B cell (primary cell): ENCODE measurements around the gene ACTL8.

Source experiments
- EZH2 ChIP-seq: IDR thresholded peaks from 2 replicates; pipeline ENCODE4 v1.6.1; 2012; ENCODE audit warnings: borderline replicate concordance, low read depth, mild to moderate bottlenecking, moderate library complexity, low read length; ENCODE audit not compliant: insufficient read depth, poor library complexity, severe bottlenecking
- TF ChIP-seq, protein P1 (sequence below): fragments of 200-600 bp; IDR thresholded peaks from one replicate; pipeline ENCODE4 v1.8.0; 2022; ENCODE audit warnings: antibody characterized with exemption, mild to moderate bottlenecking

DNA sequence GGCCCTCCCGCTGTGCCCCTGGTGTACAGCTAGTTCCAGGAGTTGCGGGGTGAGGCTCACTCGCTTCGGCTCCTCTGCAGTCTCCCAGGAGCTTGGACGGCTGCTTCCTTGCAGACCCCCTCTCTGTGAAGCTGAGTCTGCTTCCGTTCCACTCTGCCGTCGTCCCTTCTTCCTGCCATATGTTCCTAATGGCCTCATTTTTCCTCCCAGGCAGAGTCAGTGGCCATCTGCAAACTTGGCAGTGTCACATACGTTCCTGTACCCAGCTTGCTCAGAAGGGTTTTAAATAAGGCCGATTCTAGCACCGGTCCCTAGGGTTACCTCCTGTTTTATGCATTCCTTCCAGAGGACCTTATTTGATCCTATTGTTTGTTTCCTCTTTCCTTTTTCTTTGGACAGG lies 21.3 kb downstream of the ACTL8 start:
- TF ChIP-seq, protein P1, sequence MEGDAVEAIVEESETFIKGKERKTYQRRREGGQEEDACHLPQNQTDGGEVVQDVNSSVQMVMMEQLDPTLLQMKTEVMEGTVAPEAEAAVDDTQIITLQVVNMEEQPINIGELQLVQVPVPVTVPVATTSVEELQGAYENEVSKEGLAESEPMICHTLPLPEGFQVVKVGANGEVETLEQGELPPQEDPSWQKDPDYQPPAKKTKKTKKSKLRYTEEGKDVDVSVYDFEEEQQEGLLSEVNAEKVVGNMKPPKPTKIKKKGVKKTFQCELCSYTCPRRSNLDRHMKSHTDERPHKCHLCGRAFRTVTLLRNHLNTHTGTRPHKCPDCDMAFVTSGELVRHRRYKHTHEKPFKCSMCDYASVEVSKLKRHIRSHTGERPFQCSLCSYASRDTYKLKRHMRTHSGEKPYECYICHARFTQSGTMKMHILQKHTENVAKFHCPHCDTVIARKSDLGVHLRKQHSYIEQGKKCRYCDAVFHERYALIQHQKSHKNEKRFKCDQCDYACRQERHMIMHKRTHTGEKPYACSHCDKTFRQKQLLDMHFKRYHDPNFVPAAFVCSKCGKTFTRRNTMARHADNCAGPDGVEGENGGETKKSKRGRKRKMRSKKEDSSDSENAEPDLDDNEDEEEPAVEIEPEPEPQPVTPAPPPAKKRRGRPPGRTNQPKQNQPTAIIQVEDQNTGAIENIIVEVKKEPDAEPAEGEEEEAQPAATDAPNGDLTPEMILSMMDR: no peak
- no peak for TF ChIP-seq EZH2
